Transverse colon (tissue), 4 donors: Measurements from ENCODE around the gene ARHGEF11. TPM values are rescaled to one million over a fixed set of nuclear protein-coding genes. Genes with fewer than 3 reads are reported as not detected.

Source experiments
- DNase-seq: peaks from one replicate; pipeline ENCODE4 v3.0.0-alpha.2; 2019
- H3K27ac ChIP-seq, 4 donors: fragments of 200-600 bp; sonication (generic); 2 replicates each; pipeline ENCODE4 v1.5.1; 2016 to 2018; ENCODE audit warnings: inconsistent platforms in 4 of 4
- H3K27me3 ChIP-seq: fragments of 200-600 bp; sonication (generic); 2 replicates; pipeline ENCODE4 v1.5.1; 2017; ENCODE audit warnings: inconsistent platforms
- H3K36me3 ChIP-seq, 4 donors: fragments of 200-600 bp; sonication (generic); 2 replicates each; pipeline ENCODE4 v1.5.1; 2017 to 2019; ENCODE audit warnings: inconsistent platforms in 4 of 4
- H3K4me1 ChIP-seq, 4 donors: fragments of 200-600 bp; sonication (generic); 2 replicates each; pipeline ENCODE4 v1.5.1; 2017 to 2020; ENCODE audit warnings: inconsistent platforms in 4 of 4
- H3K4me3 ChIP-seq, 4 donors: fragments of 200-600 bp; sonication (generic); 1 replicate in 1 of 4; 2 replicates in 3 of 4; pipeline versions ENCODE4 v1.5.1 to v1.6.1; 2017 to 2019; ENCODE audit warnings: inconsistent platforms in 4 of 4
- H3K9me3 ChIP-seq, 2 donors: fragments of 200-600 bp; sonication (generic); 2 replicates each; pipeline ENCODE4 v1.5.1; 2017 to 2019; ENCODE audit warnings: inconsistent platforms in 2 of 2
- CTCF ChIP-seq, 5 experiments: fragments of 200-600 bp in 3 of 5; fragments of 450-650 bp in 2 of 5; sonication (generic) in 3 of 5; IDR thresholded peaks; 1 replicate in 2 of 5; 2 replicates in 3 of 5; pipeline ENCODE4 v1.5.1; 2016 to 2017; ENCODE audit warnings: antibody characterized with exemption in 5 of 5, inconsistent platforms in 3 of 5, mild to moderate bottlenecking in 2 of 5, moderate library complexity in 1 of 5
- EP300 ChIP-seq: sonication (generic); formaldehyde crosslinking; IDR thresholded peaks from one replicate; pipeline ENCODE4 v1.6.1; 2017; ENCODE audit warnings: antibody characterized with exemption, low read depth
- POLR2A ChIP-seq: fragments of 450-650 bp; IDR thresholded peaks from one replicate; pipeline ENCODE4 v1.6.1; 2016; ENCODE audit warnings: antibody characterized with exemption, mild to moderate bottlenecking, moderate library complexity
- POLR2AphosphoS5 ChIP-seq, 3 donors: sonication (generic); formaldehyde crosslinking; IDR thresholded peaks; one replicate each; pipeline ENCODE4 v1.6.1; 2016; ENCODE audit warnings: antibody characterized with exemption in 3 of 3
- WGBS, 2 donors: methylation state at CpG; one replicate each; pipeline ENCODE4 v1.1.5; 2018; ENCODE audit warnings: low coverage in 1 of 2; 5-methylcytosine and 5-hydroxymethylcytosine counted together
- in situ Hi-C, 4 donors: fragments of 200-750 bp; cut with MboI; loops; one replicate each; pipeline versions ENCODE4 v1.15.0 to v1.15.1; 2017; ENCODE audit warnings: low sequenced_read_pairs in 3 of 4, low pct_ligation_motif_present in 1 of 4, low pct_unique_long_range_greater_than_20kb in 1 of 4
- intact Hi-C: fragments of 100-400 bp; cut with DNase I; formaldehyde crosslinking; loops from one replicate; pipeline ENCODE4 v1.15.1; 2023; ENCODE audit warnings: low total_unique reads
- total RNA-seq, 4 donors: library from RNA; depleted of rRNA; stranded (reverse); fragments of >200 nt; gene quantifications; one replicate each; pipeline ENCODE4 v1.1.0, GENCODE V29; 2016

Gene ARHGEF11
- total RNA-seq, 4 donors from 2014 or later, result 52.6 to 82.8 (median 62.1) TPM

GRCh38 chr1:156969496-156969895 is 76.0 kb downstream of the ARHGEF11 start:
- intact Hi-C loops, result no loop called here
- DNase-seq, result no peak
- TF ChIP-seq EP300 (no peak), POLR2A (no peak), CTCF (IDR thresholded peaks at IDR 0.05) (no peak), POLR2AphosphoS5 (IDR thresholded peaks at IDR 0.05) (no peak)
- Histone ChIP-seq H3K27ac (no peak overlapping the region), H3K9me3 (no peaks in the 10 kb centered on the region), H3K4me3 (no peak overlapping the region), H3K36me3 (peaks cover 0 to 55% (median 18%) of the 10 kb centered on the region in 4 donors), H3K27me3 (no peaks in the 10 kb centered on the region), H3K4me1 (no peaks in the 10 kb centered on the region)
- 80 to 90% methylated on average over 1 to 3 of the region's 3 CpGs for WGBS, 2 donors
- in situ Hi-C loops, result no loop called here

GRCh38 chr1:156964441-156964840 is 81.1 kb downstream of the ARHGEF11 start:
- in situ Hi-C loops, result no loop called here
- H3K4me3 ChIP-seq, result no peak overlapping the region
- no peak for TF ChIP-seq CTCF (IDR thresholded peaks at IDR 0.05)
- no peak for TF ChIP-seq EP300
- TF ChIP-seq POLR2AphosphoS5 (IDR thresholded peaks at IDR 0.05), result no peak
- TF ChIP-seq POLR2A, result no peak
- peaks cover 0 to 46% (median 18%) of the 10 kb centered on the region in 4 donors for H3K36me3 ChIP-seq
- intact Hi-C loops, result no loop called here
- H3K4me1 ChIP-seq, result no peaks in the 10 kb centered on the region
- 88 to 100% methylated on average over 1 to 2 of the region's 2 CpGs for WGBS, 2 donors
- H3K9me3 ChIP-seq, result no peaks in the 10 kb centered on the region
- no peak overlapping the region for H3K27ac ChIP-seq
- DNase-seq, result no peak
- H3K27me3 ChIP-seq, result no peaks in the 10 kb centered on the region

- H3K4me1 ChIP-seq, result no peaks in the 10 kb centered on the region
- TF ChIP-seq EP300, result no peak
- TF ChIP-seq POLR2A, result no peak
- intact Hi-C loops, result no loop called here
- no peak overlapping the region for H3K4me3 ChIP-seq
- DNase-seq, result no peak
- H3K9me3 ChIP-seq, result no peaks in the 10 kb centered on the region
- 33% methylated on average over 3 of the region's 3 CpGs; no CpG with 5 or more reads in 1 of the 2 donors for WGBS, 2 donors
- in situ Hi-C loops, result no loop called here
- peak overlapping the region in 1 of 4 donors; percentile 26 for H3K27ac ChIP-seq
- H3K27me3 ChIP-seq, result no peaks in the 10 kb centered on the region
- peaks cover 0 to 46% (median 15%) of the 10 kb centered on the region in 4 donors for H3K36me3 ChIP-seq
Measured at GRCh38 chr1:156963621-156964020, 81.9 kb downstream of the ARHGEF11 start.

GRCh38 chr1:156961709-156962108 is 83.8 kb downstream of the ARHGEF11 start:
- H3K9me3 ChIP-seq, result no peaks in the 10 kb centered on the region
- no peaks in the 10 kb centered on the region for H3K27me3 ChIP-seq
- intact Hi-C loops (no loop called here), in situ Hi-C loops (no loop called here)
- peaks cover 0 to 38% (median 13%) of the 10 kb centered on the region in 4 donors for H3K36me3 ChIP-seq
- no peaks in the 10 kb centered on the region for H3K4me1 ChIP-seq
- TF ChIP-seq POLR2AphosphoS5 (IDR thresholded peaks at IDR 0.05), result no peak
- no peak for TF ChIP-seq CTCF (IDR thresholded peaks at IDR 0.05)
- TF ChIP-seq POLR2A, result no peak
- TF ChIP-seq EP300, result no peak
- H3K4me3 ChIP-seq, result no peak overlapping the region
- DNase-seq, result no peak
- 63 to 100% methylated on average over 1 to 4 of the region's 4 CpGs for whole genome bisulfite sequencing, 2 donors
- no peak overlapping the region for H3K27ac ChIP-seq

- in situ Hi-C loops, result no loop called here
- 80 to 93% methylated on average over 1 to 6 of the region's 6 CpGs for WGBS, 2 donors
Measured at GRCh38 chr1:156959925-156960324, 85.6 kb downstream of the ARHGEF11 start.

More at GRCh38 chr1:156959925-156960324, 85.6 kb downstream of the ARHGEF11 start:
- Histone ChIP-seq H3K9me3 (no peaks in the 10 kb centered on the region), H3K36me3 (peaks cover 0 to 56% (median 20%) of the 10 kb centered on the region in 4 donors), H3K27ac (no peak overlapping the region), H3K27me3 (no peaks in the 10 kb centered on the region), H3K4me1 (no peaks in the 10 kb centered on the region), H3K4me3 (no peak overlapping the region)
- intact Hi-C loops, result no loop called here
- DNase-seq, result no peak
- TF ChIP-seq CTCF (IDR thresholded peaks at IDR 0.05) (no peak), POLR2AphosphoS5 (IDR thresholded peaks at IDR 0.05) (no peak), POLR2A (no peak), EP300 (no peak)
